Measurements from ENCODE around the gene RFC4.

DNA sequence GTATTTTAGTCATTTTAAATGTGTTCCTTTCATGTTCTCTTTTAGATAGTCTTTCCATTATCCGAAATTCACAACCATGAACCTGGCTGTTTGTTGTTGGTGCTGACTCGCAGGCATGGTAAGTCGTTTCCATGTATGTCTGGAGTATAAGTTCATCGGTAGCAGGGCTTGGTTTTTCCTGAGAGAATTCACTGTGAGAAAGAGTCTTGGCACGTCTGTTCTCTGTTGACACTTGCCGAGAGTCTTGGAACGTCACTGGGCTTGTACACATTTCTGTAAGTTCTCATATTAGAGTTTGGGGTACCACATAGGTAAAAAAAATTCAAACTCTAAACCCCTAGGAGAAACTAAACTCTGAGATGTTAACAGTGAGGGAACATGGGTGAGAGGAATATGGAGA is 52.3 kb downstream of the RFC4 start:
- TF ChIP-seq, protein P1, sequence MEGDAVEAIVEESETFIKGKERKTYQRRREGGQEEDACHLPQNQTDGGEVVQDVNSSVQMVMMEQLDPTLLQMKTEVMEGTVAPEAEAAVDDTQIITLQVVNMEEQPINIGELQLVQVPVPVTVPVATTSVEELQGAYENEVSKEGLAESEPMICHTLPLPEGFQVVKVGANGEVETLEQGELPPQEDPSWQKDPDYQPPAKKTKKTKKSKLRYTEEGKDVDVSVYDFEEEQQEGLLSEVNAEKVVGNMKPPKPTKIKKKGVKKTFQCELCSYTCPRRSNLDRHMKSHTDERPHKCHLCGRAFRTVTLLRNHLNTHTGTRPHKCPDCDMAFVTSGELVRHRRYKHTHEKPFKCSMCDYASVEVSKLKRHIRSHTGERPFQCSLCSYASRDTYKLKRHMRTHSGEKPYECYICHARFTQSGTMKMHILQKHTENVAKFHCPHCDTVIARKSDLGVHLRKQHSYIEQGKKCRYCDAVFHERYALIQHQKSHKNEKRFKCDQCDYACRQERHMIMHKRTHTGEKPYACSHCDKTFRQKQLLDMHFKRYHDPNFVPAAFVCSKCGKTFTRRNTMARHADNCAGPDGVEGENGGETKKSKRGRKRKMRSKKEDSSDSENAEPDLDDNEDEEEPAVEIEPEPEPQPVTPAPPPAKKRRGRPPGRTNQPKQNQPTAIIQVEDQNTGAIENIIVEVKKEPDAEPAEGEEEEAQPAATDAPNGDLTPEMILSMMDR (IDR thresholded peaks at IDR 0.05; ENCODE audit: insufficient read depth, low read depth, low read length): no peak
- no peak for TF ChIP-seq EZH2 (IDR thresholded peaks at IDR 0.05; ENCODE audit: insufficient read depth, low read length)

Measured in astrocyte (in vitro differentiated cells and primary cell).